NCI-H2196 (cell line): ENCODE data around the gene MYO16.

Experiments
- DNase-seq: peaks from one replicate; lab custom pipeline; 2025; ENCODE audit not compliant: unreplicated experiment; lab: John Stamatoyannopoulos, UW

The MYO16 gene

GRCh38 chr13:108927615-108928014 is 298.2 kb downstream of the MYO16 start:
- no peak for DNase-seq

DNA sequence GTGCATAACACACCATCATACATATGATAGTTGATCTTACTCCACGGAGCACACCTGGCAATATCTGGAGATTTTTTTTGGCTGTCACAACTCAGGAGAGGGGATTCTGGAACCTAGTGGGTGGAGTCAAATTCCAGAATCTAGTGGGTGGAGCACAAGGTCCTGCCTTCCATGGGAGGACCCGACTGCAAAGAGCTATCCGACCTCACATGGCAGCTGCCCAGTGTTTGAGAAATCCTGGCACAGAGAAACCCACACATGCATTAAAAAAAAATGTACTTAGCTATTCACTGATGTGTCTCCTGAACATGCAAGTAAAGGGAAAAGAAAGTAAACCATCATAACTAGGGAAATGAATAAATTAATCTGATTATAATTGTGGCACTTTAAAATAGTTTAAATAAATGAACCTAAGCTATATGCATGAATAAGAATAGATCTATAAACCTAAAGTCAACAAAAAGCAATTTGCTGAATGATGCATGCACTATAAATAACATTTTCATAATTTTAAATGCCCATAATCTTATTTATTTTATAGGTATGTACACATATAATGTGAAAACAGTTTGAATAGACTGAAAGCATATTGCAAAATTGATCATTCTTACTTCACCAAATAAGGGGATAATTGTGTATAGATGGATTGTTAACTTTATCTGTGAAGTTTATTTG is 300.3 kb downstream of the MYO16 start:
- DNase-seq = no peak

DNA sequence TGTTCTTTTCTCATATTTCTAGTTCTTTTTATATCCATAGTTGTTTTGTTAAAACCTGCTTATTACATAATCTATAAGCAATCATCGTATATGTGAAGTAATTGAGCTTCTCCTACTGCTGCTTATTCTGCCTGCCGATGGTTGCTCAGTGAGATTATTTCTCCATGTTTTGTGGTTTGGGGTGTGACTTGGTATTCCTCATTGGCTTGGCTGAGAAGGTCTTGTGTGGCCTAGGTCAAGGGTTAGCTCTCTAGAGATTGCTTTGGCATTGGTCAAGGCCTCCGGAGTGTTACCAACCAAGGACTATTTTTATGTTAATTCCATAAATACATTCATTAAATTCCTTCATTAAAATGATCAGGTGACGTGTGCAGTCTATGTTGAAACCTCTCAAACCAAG is 302.8 kb downstream of the MYO16 start:
- DNase-seq = no peak

GRCh38 chr13:108933061-108933460 is 303.6 kb downstream of the MYO16 start:
- DNase-seq = no peak

DNA sequence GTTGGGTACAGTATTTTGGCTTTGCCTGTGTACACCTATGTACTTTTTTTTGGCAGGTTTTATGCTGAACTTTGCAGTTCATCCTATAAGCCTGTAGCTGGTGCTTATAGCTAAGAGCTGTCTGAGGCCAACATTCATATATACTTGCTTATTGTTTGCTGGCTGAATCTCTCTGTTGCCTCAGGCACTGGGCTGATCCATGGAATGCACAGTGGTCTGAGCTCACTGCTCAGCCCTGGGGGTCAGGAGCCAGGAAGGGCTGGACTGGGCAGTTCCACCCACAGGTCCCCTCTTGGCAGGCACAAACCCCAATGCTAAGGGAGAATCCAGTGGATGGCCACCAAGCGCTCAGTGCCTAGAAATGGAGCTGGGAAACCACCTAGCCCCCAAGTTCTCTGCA is 308.7 kb downstream of the MYO16 start:
- no peak for DNase-seq

GRCh38 chr13:108940121-108940520 is 310.7 kb downstream of the MYO16 start:
- no peak for DNase-seq

GRCh38 chr13:108943842-108944241 is 314.4 kb downstream of the MYO16 start:
- no peak for DNase-seq

GRCh38 chr13:108944760-108945159 is 315.3 kb downstream of the MYO16 start:
- DNase-seq = no peak

DNA sequence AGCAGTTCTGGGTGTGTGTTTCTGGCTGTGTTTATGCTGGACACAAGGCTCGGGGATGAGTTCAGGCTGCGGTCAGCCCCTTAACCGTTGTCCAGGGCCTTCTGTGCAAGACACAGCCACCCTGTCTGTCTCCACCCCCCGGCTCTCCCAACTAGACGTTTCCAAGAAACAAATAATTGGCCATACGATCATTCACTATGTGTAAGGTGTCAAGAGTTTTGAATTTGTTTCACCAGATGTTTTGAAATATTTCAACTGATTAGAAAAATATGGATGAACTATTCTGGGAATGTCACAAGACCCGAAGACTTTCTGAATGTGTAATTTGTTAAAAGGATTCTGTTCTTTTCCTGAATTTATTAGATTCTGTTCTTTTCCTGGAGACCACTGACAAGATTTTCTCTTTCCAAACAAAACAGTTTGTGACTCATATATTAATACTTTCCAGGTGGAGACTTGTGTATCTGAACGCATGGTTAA is 318.2 kb downstream of the MYO16 start:
- no peak for DNase-seq

GRCh38 chr13:108948251-108948671 is 318.9 kb downstream of the MYO16 start:
- DNase-seq = no peak

- no peak for DNase-seq
These were observed 321.1 kb downstream of the MYO16 start for GRCh38 chr13:108950333-108951010.

DNA sequence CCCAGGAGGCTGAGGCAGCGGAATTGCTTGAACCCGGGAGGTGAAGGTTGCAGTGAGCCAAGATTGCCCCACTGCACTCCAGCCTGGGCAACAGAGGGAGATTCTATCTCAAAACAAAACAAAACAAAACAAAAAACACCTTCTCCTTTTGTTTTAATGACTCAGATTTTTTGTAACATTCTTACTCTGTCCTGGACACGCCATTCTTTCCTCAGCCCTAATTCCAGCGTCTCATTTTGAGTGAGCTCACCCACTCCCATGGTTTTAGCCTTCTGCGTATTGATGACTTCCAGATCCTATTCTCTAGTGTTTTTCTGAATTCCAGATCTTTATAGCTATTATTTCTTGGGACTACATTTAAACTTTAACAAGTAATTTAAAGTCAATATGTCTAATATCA is 326.3 kb downstream of the MYO16 start:
- no peak for DNase-seq

GRCh38 chr13:108957369-108958012 is 328.1 kb downstream of the MYO16 start:
- no peak for DNase-seq

GRCh38 chr13:108958013-108958376 is 328.6 kb downstream of the MYO16 start:
- no peak for DNase-seq

DNA sequence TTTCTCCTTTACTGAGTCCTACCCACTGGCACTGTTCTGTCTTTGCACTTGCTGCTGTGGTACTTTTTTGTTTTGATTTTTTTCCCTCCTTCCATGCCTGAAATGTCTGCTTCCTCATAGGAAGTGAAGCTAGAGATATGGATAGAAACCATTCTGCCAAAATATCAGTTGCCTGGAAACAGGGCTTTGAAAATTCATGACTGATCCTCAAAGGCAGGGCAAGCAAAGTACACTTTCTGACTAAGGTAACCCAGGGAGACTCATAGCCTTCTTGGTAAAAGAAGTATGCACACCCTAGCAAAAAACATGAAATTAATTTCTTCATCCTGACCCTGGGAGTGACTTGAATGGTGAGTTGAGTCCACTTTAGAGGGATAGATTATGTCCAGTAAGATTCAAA is 329.8 kb downstream of the MYO16 start:
- DNase-seq = no peak

DNA sequence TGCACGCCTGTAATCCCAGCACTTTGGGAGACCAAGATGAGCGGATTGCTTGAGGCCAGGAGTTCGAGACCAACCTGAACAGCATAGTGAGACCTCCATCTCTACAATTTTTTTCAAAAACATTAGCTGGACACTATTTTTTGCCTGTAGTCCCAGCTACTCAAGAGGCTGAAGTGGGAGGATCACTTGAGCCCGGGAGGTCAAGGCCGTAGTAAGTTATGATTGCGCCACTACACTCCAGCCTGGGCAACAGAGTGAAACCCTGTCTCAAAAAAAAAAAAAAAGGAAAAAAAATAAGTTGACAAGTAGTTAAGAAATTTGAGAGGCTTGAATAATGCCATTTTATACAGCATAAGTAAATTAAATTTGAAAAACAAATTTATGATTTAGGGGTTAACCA is 330.6 kb downstream of the MYO16 start:
- DNase-seq = no peak

DNA sequence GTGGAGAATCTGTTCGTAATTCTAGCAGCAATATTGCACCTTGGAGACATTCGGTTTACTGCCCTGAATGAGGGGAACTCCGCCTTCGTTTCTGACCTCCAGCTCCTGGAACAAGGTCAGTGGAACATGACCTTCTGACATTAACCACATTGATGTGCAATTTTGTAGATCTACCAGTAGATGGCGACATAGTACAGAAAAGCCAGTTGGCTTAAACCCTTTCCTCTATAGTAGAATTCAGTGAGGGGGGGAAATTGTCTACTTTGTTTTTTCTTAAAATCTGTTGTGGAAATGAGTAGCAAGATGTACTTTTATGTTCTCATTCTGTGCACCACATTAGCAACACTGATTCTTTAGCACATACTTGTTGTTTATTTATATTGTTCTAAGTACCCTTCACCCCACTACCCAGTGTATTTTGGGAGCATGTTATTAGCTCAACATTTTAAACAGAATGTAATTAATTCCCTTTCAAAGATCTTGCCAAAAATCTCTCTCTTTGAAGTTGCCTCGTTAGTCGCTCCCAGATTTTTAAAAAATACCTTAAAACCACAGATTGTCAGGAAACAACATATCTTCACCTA is 332.2 kb downstream of the MYO16 start:
- DNase-seq = peak; percentile 28

DNA sequence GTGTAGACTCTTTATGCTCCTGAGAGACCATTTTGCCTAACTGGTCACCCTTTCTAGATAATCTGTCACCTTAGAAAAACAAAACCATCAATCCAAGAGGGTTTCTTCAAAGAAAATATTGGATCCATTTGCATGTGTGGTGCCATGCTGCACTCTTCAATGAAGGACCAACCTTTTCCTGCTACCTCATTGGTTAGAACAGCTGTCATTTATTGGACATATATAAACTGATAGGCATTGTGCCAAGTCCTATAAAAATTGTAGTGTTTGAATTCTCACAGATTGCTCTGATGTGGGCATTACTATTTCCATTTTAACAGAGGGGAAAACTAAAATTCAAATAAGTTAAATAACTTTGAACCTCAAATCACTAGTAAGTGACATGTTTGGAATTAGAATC is 333.2 kb downstream of the MYO16 start:
- no peak for DNase-seq

- no peak for DNase-seq
These were observed 333.9 kb downstream of the MYO16 start for GRCh38 chr13:108963276-108963810.

GRCh38 chr13:108963846-108964600 is 334.6 kb downstream of the MYO16 start:
- DNase-seq = no peak

GRCh38 chr13:108964606-108965005 is 335.2 kb downstream of the MYO16 start:
- no peak for DNase-seq
